HEK293 (cell line): ENCODE results near the gene MRPL39.

Experiments used
- KLF1 ChIP-seq: fragments of 450-650 bp; formaldehyde crosslinking; IDR thresholded peaks from 2 replicates; pipeline ENCODE4 v1.5.1; 2016; ENCODE audit warnings: missing biosample characterization, missing genetic modification characterization
- MEIS1 ChIP-seq: sonication (generic); formaldehyde crosslinking; IDR thresholded peaks from 2 replicates; pipeline ENCODE4 v1.8.1; 2022; ENCODE audit warnings: missing genetic modification reagents, mild to moderate bottlenecking, borderline replicate concordance
- YY2 ChIP-seq: fragments of 450-650 bp; formaldehyde crosslinking; IDR thresholded peaks from 2 replicates; pipeline ENCODE4 v1.5.1; 2016; ENCODE audit warnings: missing biosample characterization, missing genetic modification characterization
- ZBTB17 ChIP-seq: fragments of 450-650 bp; formaldehyde crosslinking; IDR thresholded peaks from 2 replicates; pipeline ENCODE4 v1.5.1; 2016; ENCODE audit warnings: missing biosample characterization, missing genetic modification characterization
- ZBTB21 ChIP-seq: fragments of 450-650 bp; formaldehyde crosslinking; IDR thresholded peaks from 2 replicates; pipeline ENCODE4 v1.5.1; 2017; ENCODE audit warnings: missing biosample characterization, missing genetic modification characterization
- ZBTB26 ChIP-seq: fragments of 450-650 bp; formaldehyde crosslinking; optimal IDR thresholded peaks from 2 replicates; pipeline ENCODE3; 2016; ENCODE audit warnings: missing biosample characterization, mild to moderate bottlenecking, missing genetic modification characterization
- ZBTB6 ChIP-seq: fragments of 450-650 bp; formaldehyde crosslinking; IDR thresholded peaks from 2 replicates; pipeline ENCODE4 v1.5.1; 2017; ENCODE audit warnings: missing biosample characterization, missing genetic modification characterization
- ZBTB7A ChIP-seq: fragments of 450-650 bp; formaldehyde crosslinking; IDR thresholded peaks from 2 replicates; pipeline ENCODE4 v1.5.1; 2016; ENCODE audit warnings: low read depth, missing biosample characterization, missing genetic modification characterization
- ZBTB8A ChIP-seq: fragments of 450-650 bp; formaldehyde crosslinking; IDR thresholded peaks from 2 replicates; pipeline ENCODE4 v1.5.1; 2016; ENCODE audit warnings: missing biosample characterization, missing genetic modification characterization
- ZEB2 ChIP-seq: fragments of 450-650 bp; formaldehyde crosslinking; IDR thresholded peaks from 2 replicates; pipeline ENCODE4 v1.5.1; 2016; ENCODE audit warnings: missing biosample characterization, missing genetic modification characterization
- ZFHX2 ChIP-seq: fragments of 450-650 bp; formaldehyde crosslinking; conservative IDR thresholded peaks from 2 replicates; pipeline ENCODE4 v1.5.1; 2016; ENCODE audit warnings: missing biosample characterization, missing genetic modification characterization
- ZNF239 ChIP-seq: fragments of 450-650 bp; formaldehyde crosslinking; IDR thresholded peaks from 2 replicates; pipeline ENCODE4 v1.5.1; 2016; ENCODE audit warnings: missing biosample characterization, missing genetic modification characterization
- ZNF350 ChIP-seq: fragments of 450-650 bp; formaldehyde crosslinking; IDR thresholded peaks from 2 replicates; pipeline ENCODE4 v1.5.0; 2017; ENCODE audit warnings: missing biosample characterization, mild to moderate bottlenecking, missing genetic modification characterization
- ZNF354C ChIP-seq: fragments of 450-650 bp; formaldehyde crosslinking; IDR thresholded peaks from 2 replicates; pipeline ENCODE4 v1.5.1; 2016; ENCODE audit warnings: missing biosample characterization, missing genetic modification characterization, low read depth, borderline replicate concordance
- ZNF426 ChIP-seq: fragments of 450-650 bp; formaldehyde crosslinking; IDR thresholded peaks from 2 replicates; pipeline ENCODE4 v1.5.1; 2017; ENCODE audit warnings: missing biosample characterization, missing genetic modification characterization, mild to moderate bottlenecking, inconsistent platforms, moderate library complexity
- ZNF433 ChIP-seq: fragments of 450-650 bp; formaldehyde crosslinking; IDR thresholded peaks from 2 replicates; pipeline ENCODE4 v1.5.1; 2016; ENCODE audit warnings: missing biosample characterization, missing genetic modification characterization, low read depth
- ZNF501 ChIP-seq: fragments of 450-650 bp; formaldehyde crosslinking; IDR thresholded peaks from 2 replicates; pipeline ENCODE4 v1.5.1; 2016; ENCODE audit warnings: missing biosample characterization, missing genetic modification characterization
- ZNF521 ChIP-seq: fragments of 450-650 bp; formaldehyde crosslinking; IDR thresholded peaks from 2 replicates; pipeline ENCODE4 v1.5.1; 2017; ENCODE audit warnings: missing biosample characterization, mild to moderate bottlenecking, missing genetic modification characterization
- ZNF560 ChIP-seq: fragments of 450-650 bp; formaldehyde crosslinking; IDR thresholded peaks from 2 replicates; pipeline ENCODE4 v1.5.1; 2017; ENCODE audit warnings: missing biosample characterization, missing genetic modification characterization, borderline replicate concordance
- ZNF561 ChIP-seq: fragments of 450-650 bp; IDR thresholded peaks from 2 replicates; pipeline ENCODE4 v1.5.1; 2018; ENCODE audit warnings: missing biosample characterization, missing genetic modification characterization, borderline replicate concordance
- ZNF600 ChIP-seq: fragments of 450-650 bp; formaldehyde crosslinking; IDR thresholded peaks from 2 replicates; pipeline ENCODE4 v1.5.1; 2016; ENCODE audit warnings: missing biosample characterization, missing genetic modification characterization
- ZNF837 ChIP-seq: fragments of 450-650 bp; formaldehyde crosslinking; IDR thresholded peaks from 2 replicates; pipeline ENCODE4 v1.5.1; 2016; ENCODE audit warnings: missing biosample characterization, missing genetic modification characterization
- ZSCAN5A ChIP-seq: fragments of 450-650 bp; formaldehyde crosslinking; IDR thresholded peaks from 2 replicates; pipeline ENCODE4 v1.5.1; 2016; ENCODE audit warnings: missing biosample characterization, missing genetic modification characterization
- TF ChIP-seq, protein P1 (sequence below): fragments of 450-650 bp; formaldehyde crosslinking; IDR thresholded peaks from 2 replicates; pipeline ENCODE4 v1.5.1; 2016; ENCODE audit warnings: missing biosample characterization, missing genetic modification characterization
- TF ChIP-seq, protein P2 (sequence below): fragments of 450-650 bp; formaldehyde crosslinking; IDR thresholded peaks from 2 replicates; pipeline ENCODE4 v1.5.1; 2016; ENCODE audit warnings: missing biosample characterization, missing genetic modification characterization, low read depth
- TF ChIP-seq, protein P3 (sequence below): IDR thresholded peaks from 2 replicates; pipeline ENCODE4 v1.6.1; 2011; ENCODE audit warnings: mild to moderate bottlenecking, low read depth, low read length, borderline replicate concordance
- TF ChIP-seq, protein P4 (sequence below): fragments of 450-650 bp; formaldehyde crosslinking; IDR thresholded peaks from 2 replicates; pipeline ENCODE4 v1.5.1; 2017; ENCODE audit warnings: missing biosample characterization, missing genetic modification characterization
- TF ChIP-seq, protein P5 (sequence below): fragments of 450-650 bp; formaldehyde crosslinking; IDR thresholded peaks from 2 replicates; pipeline ENCODE4 v1.5.1; 2017; ENCODE audit warnings: missing biosample characterization, missing genetic modification characterization

MRPL39 gene

GRCh38 chr21:25640202-25640942 is 33.1 kb upstream of the MRPL39 start (continued):
- TF ChIP-seq YY2 (tag by site-specific recombination) (no peak), ZNF501 (no peak), ZBTB21 (tag by site-specific recombination) (no peak), ZNF426 (no peak), ZNF433 (tag by site-specific recombination) (no peak), ZBTB8A (tag by site-specific recombination) (0 out of 2 replicates have a peak, but pooled peaks have one; percentile 9), MEIS1 (no peak), ZNF521 (no peak), KLF1 (tag by site-specific recombination) (no peak), ZNF837 (tag by site-specific recombination) (no peak), ZNF239 (tag by site-specific recombination) (no peak), ZNF560 (no peak), ZNF561 (tag by site-specific recombination) (0 out of 2 replicates have a peak, but pooled peaks have one; percentile 51), ZNF354C (tag by site-specific recombination) (no peak), ZBTB6 (no peak), ZBTB26 (tag by site-specific recombination) (peak; percentile 33), ZSCAN5A (tag by site-specific recombination) (no peak), ZBTB7A (tag by site-specific recombination) (no peak), ZBTB17 (tag by site-specific recombination) (peak; percentile 82), ZNF350 (no peak), ZFHX2 (tag by site-specific recombination) (no peak), ZEB2 (tag by site-specific recombination) (no peak), ZNF600 (peak; percentile 44; the same call in 1 of the 2 replicates)
- TF ChIP-seq, protein P1, sequence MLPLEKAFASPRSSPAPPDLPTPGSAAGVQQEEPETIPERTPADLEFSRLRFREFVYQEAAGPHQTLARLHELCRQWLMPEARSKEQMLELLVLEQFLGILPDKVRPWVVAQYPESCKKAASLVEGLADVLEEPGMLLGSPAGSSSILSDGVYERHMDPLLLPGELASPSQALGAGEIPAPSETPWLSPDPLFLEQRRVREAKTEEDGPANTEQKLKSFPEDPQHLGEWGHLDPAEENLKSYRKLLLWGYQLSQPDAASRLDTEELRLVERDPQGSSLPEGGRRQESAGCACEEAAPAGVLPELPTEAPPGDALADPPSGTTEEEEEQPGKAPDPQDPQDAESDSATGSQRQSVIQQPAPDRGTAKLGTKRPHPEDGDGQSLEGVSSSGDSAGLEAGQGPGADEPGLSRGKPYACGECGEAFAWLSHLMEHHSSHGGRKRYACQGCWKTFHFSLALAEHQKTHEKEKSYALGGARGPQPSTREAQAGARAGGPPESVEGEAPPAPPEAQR (tag by site-specific recombination): no peak
- TF ChIP-seq, protein P2, sequence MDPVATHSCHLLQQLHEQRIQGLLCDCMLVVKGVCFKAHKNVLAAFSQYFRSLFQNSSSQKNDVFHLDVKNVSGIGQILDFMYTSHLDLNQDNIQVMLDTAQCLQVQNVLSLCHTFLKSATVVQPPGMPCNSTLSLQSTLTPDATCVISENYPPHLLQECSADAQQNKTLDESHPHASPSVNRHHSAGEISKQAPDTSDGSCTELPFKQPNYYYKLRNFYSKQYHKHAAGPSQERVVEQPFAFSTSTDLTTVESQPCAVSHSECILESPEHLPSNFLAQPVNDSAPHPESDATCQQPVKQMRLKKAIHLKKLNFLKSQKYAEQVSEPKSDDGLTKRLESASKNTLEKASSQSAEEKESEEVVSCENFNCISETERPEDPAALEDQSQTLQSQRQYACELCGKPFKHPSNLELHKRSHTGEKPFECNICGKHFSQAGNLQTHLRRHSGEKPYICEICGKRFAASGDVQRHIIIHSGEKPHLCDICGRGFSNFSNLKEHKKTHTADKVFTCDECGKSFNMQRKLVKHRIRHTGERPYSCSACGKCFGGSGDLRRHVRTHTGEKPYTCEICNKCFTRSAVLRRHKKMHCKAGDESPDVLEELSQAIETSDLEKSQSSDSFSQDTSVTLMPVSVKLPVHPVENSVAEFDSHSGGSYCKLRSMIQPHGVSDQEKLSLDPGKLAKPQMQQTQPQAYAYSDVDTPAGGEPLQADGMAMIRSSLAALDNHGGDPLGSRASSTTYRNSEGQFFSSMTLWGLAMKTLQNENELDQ: no peak
- TF ChIP-seq, protein P3, sequence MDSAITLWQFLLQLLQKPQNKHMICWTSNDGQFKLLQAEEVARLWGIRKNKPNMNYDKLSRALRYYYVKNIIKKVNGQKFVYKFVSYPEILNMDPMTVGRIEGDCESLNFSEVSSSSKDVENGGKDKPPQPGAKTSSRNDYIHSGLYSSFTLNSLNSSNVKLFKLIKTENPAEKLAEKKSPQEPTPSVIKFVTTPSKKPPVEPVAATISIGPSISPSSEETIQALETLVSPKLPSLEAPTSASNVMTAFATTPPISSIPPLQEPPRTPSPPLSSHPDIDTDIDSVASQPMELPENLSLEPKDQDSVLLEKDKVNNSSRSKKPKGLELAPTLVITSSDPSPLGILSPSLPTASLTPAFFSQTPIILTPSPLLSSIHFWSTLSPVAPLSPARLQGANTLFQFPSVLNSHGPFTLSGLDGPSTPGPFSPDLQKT: no peak
- TF ChIP-seq, protein P4, sequence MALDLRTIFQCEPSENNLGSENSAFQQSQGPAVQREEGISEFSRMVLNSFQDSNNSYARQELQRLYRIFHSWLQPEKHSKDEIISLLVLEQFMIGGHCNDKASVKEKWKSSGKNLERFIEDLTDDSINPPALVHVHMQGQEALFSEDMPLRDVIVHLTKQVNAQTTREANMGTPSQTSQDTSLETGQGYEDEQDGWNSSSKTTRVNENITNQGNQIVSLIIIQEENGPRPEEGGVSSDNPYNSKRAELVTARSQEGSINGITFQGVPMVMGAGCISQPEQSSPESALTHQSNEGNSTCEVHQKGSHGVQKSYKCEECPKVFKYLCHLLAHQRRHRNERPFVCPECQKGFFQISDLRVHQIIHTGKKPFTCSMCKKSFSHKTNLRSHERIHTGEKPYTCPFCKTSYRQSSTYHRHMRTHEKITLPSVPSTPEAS (tag by site-specific recombination): no peak
- TF ChIP-seq, protein P5, sequence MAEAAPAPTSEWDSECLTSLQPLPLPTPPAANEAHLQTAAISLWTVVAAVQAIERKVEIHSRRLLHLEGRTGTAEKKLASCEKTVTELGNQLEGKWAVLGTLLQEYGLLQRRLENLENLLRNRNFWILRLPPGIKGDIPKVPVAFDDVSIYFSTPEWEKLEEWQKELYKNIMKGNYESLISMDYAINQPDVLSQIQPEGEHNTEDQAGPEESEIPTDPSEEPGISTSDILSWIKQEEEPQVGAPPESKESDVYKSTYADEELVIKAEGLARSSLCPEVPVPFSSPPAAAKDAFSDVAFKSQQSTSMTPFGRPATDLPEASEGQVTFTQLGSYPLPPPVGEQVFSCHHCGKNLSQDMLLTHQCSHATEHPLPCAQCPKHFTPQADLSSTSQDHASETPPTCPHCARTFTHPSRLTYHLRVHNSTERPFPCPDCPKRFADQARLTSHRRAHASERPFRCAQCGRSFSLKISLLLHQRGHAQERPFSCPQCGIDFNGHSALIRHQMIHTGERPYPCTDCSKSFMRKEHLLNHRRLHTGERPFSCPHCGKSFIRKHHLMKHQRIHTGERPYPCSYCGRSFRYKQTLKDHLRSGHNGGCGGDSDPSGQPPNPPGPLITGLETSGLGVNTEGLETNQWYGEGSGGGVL (tag by site-specific recombination): no peak
